ENCODE results near the gene TBC1D30. TPM values are rescaled to one million over a fixed set of nuclear protein-coding genes. Genes with fewer than 3 reads are reported as not detected.
"Not testable (repeated sequence)": the region's sequence is repeated elsewhere in the genome, so short reads cannot be mapped to it uniquely, and the experiment has no call there.

TBC1D30 gene, protein sequence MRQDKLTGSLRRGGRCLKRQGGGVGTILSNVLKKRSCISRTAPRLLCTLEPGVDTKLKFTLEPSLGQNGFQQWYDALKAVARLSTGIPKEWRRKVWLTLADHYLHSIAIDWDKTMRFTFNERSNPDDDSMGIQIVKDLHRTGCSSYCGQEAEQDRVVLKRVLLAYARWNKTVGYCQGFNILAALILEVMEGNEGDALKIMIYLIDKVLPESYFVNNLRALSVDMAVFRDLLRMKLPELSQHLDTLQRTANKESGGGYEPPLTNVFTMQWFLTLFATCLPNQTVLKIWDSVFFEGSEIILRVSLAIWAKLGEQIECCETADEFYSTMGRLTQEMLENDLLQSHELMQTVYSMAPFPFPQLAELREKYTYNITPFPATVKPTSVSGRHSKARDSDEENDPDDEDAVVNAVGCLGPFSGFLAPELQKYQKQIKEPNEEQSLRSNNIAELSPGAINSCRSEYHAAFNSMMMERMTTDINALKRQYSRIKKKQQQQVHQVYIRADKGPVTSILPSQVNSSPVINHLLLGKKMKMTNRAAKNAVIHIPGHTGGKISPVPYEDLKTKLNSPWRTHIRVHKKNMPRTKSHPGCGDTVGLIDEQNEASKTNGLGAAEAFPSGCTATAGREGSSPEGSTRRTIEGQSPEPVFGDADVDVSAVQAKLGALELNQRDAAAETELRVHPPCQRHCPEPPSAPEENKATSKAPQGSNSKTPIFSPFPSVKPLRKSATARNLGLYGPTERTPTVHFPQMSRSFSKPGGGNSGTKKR
- 1 to 10 TPM in 1 of 4 donors, under 1 TPM in 3; 0.36 to 4.3 (median 0.74) TPM for total RNA-seq
- 1 to 10 TPM; 2.3 to 3.5 (median 2.4) TPM for polyA plus RNA-seq

DNA sequence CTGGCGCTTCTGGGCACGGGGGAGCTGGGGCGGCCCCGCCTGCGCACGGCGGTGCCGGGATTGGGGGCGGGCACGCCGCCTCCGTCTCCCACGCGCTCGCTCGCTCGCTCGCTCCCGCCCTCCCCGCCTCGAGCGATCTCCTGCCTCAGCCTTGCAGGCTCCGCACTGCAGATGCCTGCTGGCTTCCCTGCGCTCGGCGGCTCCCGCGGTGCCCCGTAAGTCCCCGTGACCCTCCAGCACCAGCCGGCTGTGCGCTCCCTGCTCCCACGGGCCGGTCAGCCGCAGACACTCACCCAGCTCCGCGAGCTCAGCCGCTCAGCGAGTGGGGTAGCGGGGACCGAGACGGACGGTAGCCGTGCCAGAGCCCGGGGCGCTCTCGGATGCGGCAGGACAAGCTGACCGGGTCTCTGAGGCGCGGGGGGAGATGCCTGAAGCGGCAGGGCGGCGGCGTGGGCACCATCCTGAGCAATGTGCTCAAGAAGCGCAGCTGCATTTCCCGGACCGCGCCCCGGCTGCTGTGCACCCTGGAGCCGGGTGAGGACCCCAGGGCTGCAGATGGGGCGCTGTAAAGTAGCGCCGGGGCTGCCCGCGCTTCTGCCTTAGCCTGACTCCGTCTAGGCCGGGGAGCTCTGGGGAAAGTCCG lies at the start of gene TBC1D30:
Gene TBC1D30, plus strand, starts transcription at position 148 of the 643 bp plus-strand sequence. Its CDS starts 233 bp downstream, at position 381.
- DNase-seq: no peak
- no peak for TF ChIP-seq POLR2AphosphoS5 (IDR thresholded peaks at IDR 0.05)
- no peak for TF ChIP-seq POLR2A (IDR thresholded peaks at IDR 0.05)
- TF ChIP-seq CTCF (IDR thresholded peaks at IDR 0.05): no peak
- TF ChIP-seq EP300 (IDR thresholded peaks at IDR 0.05): no peak
- WGBS, 2 donors: 1% methylated on average over 69 of the region's 69 CpGs
- no peaks in the 10 kb centered on the region for H3K9me3 ChIP-seq
- H3K4me3 ChIP-seq: peak within 1 kb of the TSS; percentile 7 to 50 (median 40)
- peaks cover 18 to 60% (median 44%) of the 10 kb centered on the region in 3 donors for H3K27me3 ChIP-seq
- no peaks in the 10 kb centered on the region for H3K36me3 ChIP-seq
- intact Hi-C loops (cut with DNase I): no loop called here
- peaks cover 0 to 28% (median 25%) of the 10 kb centered on the region in 4 donors for H3K4me1 ChIP-seq
- H3K27ac ChIP-seq: no peak within 1 kb of the TSS

DNA sequence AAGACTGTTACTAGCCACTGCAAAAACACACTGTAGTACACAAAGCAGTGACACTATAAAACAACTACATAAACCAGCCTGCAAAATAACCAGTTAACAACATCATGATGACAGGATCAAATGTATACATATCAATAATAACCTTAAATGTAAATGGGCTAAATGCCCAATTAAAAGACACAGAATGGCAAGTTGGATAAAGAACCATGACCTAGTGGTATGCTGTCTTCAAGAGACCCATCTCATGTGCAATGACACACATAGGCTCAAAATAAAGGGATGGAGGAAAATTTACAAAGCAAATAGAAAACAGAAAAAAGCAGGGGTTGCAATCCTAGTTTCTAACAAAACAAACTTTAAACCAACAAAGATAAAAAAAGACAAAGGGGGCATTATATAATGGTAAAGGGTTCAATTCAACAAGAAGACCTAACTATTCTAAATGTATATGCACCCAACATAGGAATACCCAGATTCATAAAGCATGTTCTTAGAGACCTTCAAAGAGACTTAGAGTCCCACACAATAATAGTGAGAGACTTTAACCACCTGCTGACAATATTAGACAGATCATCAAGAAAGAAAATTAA lies 49.2 kb upstream of the TBC1D30 start:
- H3K4me1 ChIP-seq: not testable (repeated sequence)

GRCh38 chr12:64779354-64779974 lies 45.0 kb upstream of the TBC1D30 start:
- Histone ChIP-seq H3K9me3 (peaks cover 0 to 7% (median 4%) of the 10 kb centered on the region in 4 donors), H3K4me1 (peaks cover 0 to 20% (median 17%) of the 10 kb centered on the region in 4 donors), H3K27ac (no peak overlapping the region), H3K36me3 (no peaks in the 10 kb centered on the region), H3K27me3 (peaks cover 5 to 40% (median 25%) of the 10 kb centered on the region in 3 donors), H3K4me3 (no peak overlapping the region)
- WGBS, 2 donors: 35 to 76% methylated on average over 10 of the region's 10 CpGs
- intact Hi-C loops (cut with DNase I): no loop called here
- DNase-seq: no peak
- TF ChIP-seq CTCF (IDR thresholded peaks at IDR 0.05) (no peak), EP300 (IDR thresholded peaks at IDR 0.05) (no peak), POLR2A (IDR thresholded peaks at IDR 0.05) (no peak), POLR2AphosphoS5 (IDR thresholded peaks at IDR 0.05) (no peak)

More for the DNA sequence above, 49.2 kb upstream of the TBC1D30 start:
- intact Hi-C loops (cut with DNase I); H3K27ac ChIP-seq; H3K36me3 ChIP-seq; H3K4me3 ChIP-seq; H3K27me3 ChIP-seq; DNase-seq: not testable (repeated sequence)
- peaks cover 0 to 10% (median 6%) of the 10 kb centered on the region in 4 donors for H3K9me3 ChIP-seq

- DNase-seq: no peak
- WGBS, 2 donors: 12 to 18% methylated on average over 15 of the region's 15 CpGs
- Histone ChIP-seq H3K27me3 (peaks cover 5 to 46% (median 30%) of the 10 kb centered on the region in 3 donors), H3K9me3 (peaks cover 0 to 4% (median under 1%) of the 10 kb centered on the region in 4 donors), H3K27ac (peak overlapping the region in 1 of 4 donors; percentile 49), H3K4me3 (peak overlapping the region; percentile 40 to 60 (median 50)), H3K4me1 (peaks cover 0 to 20% (median 17%) of the 10 kb centered on the region in 4 donors), H3K36me3 (no peaks in the 10 kb centered on the region)
- TF ChIP-seq CTCF (IDR thresholded peaks at IDR 0.05): no peak
- TF ChIP-seq EP300 (IDR thresholded peaks at IDR 0.05): no peak
- no peak for TF ChIP-seq POLR2A (IDR thresholded peaks at IDR 0.05)
- TF ChIP-seq POLR2AphosphoS5 (IDR thresholded peaks at IDR 0.05): no peak
- intact Hi-C loops (cut with DNase I): no loop called here
These were observed 44.3 kb upstream of the TBC1D30 start for GRCh38 chr12:64780132-64780530.
